ENCODE data around the gene PLA2G2C. TPM values are rescaled to one million over a fixed set of nuclear protein-coding genes. Genes with fewer than 3 reads are reported as not detected.

PLA2G2C gene
- total RNA-seq, 5 donors from 2014 or later (not counting 1 experiment from before 2014, with no cell fraction given) = 0.85 TPM; not detected in 4

- no peak overlapping the region for H3K4me3 ChIP-seq (ENCODE audit: control insufficient read depth in 1 of 2, extremely low read depth in 1 of 2, low read length in 1 of 2)
- no peaks in the 10 kb centered on the region for H3K4me1 Mint-ChIP-seq
- peaks cover 0 to 14% of the 10 kb centered on the region in 2 experiments for H3K27me3 ChIP-seq (replicated peaks in 1 of 2; ENCODE audit: control insufficient read depth in 2 of 2, extremely low read depth in 1 of 2, insufficient read depth in 2 of 2, low read length in 1 of 2)
- no peaks in the 10 kb centered on the region for H3K36me3 ChIP-seq (ENCODE audit: control insufficient read depth in 2 of 2, extremely low read depth in 1 of 2, insufficient read depth in 1 of 2, low read length in 1 of 2)
- H3K27ac Mint-ChIP-seq = no peak overlapping the region
- H3K4me1 ChIP-seq (ENCODE audit: control insufficient read depth in 1 of 2, extremely low read depth in 1 of 2, insufficient read depth in 2 of 2, low read length in 2 of 2) = no peaks in the 10 kb centered on the region
- peaks cover 0 to 6% (median 2%) of the 10 kb centered on the region in 3 donors for H3K9me3 Mint-ChIP-seq
- no peaks in the 10 kb centered on the region for H3K9me3 ChIP-seq
- no peak for ATAC-seq (replicated peaks in 1 of 4)
- 72% methylated on average over 7 of the region's 9 CpGs for WGBS (ENCODE audit: insufficient coverage)
- no peaks in the 10 kb centered on the region for H3K36me3 Mint-ChIP-seq
- ChIA-PET POLR2A (no interaction called here), CTCF (no interaction called here)
- no peak overlapping the region for H3K4me3 Mint-ChIP-seq
- no peak overlapping the region for H3K27ac ChIP-seq (ENCODE audit: low read length)
- no peak for DNase-seq
- H3K27me3 Mint-ChIP-seq = peaks cover 19 to 24% of the 10 kb centered on the region in 2 donors
Measured at GRCh38 chr1:20126041-20126805, 60.1 kb downstream of the PLA2G2C start.

- H3K36me3 Mint-ChIP-seq = no peaks in the 10 kb centered on the region
- H3K4me1 ChIP-seq (ENCODE audit: control insufficient read depth in 1 of 2, extremely low read depth in 1 of 2, insufficient read depth in 2 of 2, low read length in 2 of 2) = no peaks in the 10 kb centered on the region
- no peak overlapping the region for H3K27ac Mint-ChIP-seq
- peaks cover 0 to 6% (median 2%) of the 10 kb centered on the region in 3 donors for H3K9me3 Mint-ChIP-seq
- peaks cover 0 to under 1% (median 0%) of the 10 kb centered on the region in 3 donors for H3K4me1 Mint-ChIP-seq
- H3K36me3 ChIP-seq (ENCODE audit: control insufficient read depth in 2 of 2, extremely low read depth in 1 of 2, insufficient read depth in 1 of 2, low read length in 1 of 2) = no peaks in the 10 kb centered on the region
- CTCF ChIA-PET = no interaction called here
- no peak overlapping the region for H3K4me3 Mint-ChIP-seq
- DNase-seq (no peak), ATAC-seq (replicated peaks in 1 of 4) (no peak)
- no peaks in the 10 kb centered on the region for H3K9me3 ChIP-seq
- no peak overlapping the region for H3K27ac ChIP-seq (ENCODE audit: low read length)
- H3K4me3 ChIP-seq (ENCODE audit: control insufficient read depth in 1 of 2, extremely low read depth in 1 of 2, low read length in 1 of 2) = no peak overlapping the region
- WGBS (ENCODE audit: insufficient coverage) = 88% methylated on average over 4 of the region's 10 CpGs
- peaks cover 26 to 28% of the 10 kb centered on the region in 2 donors for H3K27me3 Mint-ChIP-seq
- peaks cover 0 to 15% of the 10 kb centered on the region in 2 experiments for H3K27me3 ChIP-seq (replicated peaks in 1 of 2; ENCODE audit: control insufficient read depth in 2 of 2, extremely low read depth in 1 of 2, insufficient read depth in 2 of 2, low read length in 1 of 2)
- POLR2A ChIA-PET = no interaction called here
Measured at GRCh38 chr1:20125100-20125499, 61.2 kb downstream of the PLA2G2C start.

GRCh38 chr1:20124456-20125057 is 61.8 kb downstream of the PLA2G2C start:
- peaks cover 0 to 2% (median 0%) of the 10 kb centered on the region in 3 donors for H3K4me1 Mint-ChIP-seq
- H3K27me3 ChIP-seq (replicated peaks in 1 of 2; ENCODE audit: control insufficient read depth in 2 of 2, extremely low read depth in 1 of 2, insufficient read depth in 2 of 2, low read length in 1 of 2) = peaks cover 0 to 18% of the 10 kb centered on the region in 2 experiments
- H3K27ac Mint-ChIP-seq = no peak overlapping the region
- WGBS (ENCODE audit: insufficient coverage) = 54% methylated on average over 5 of the region's 7 CpGs
- POLR2A ChIA-PET = no interaction called here
- DNase-seq (no peak), ATAC-seq (replicated peaks in 1 of 4) (no peak)
- H3K36me3 Mint-ChIP-seq = no peaks in the 10 kb centered on the region
- peaks cover 31 to 33% of the 10 kb centered on the region in 2 donors for H3K27me3 Mint-ChIP-seq
- H3K9me3 Mint-ChIP-seq = peaks cover 0 to under 1% (median under 1%) of the 10 kb centered on the region in 3 donors
- CTCF ChIA-PET = no interaction called here
- no peaks in the 10 kb centered on the region for H3K4me1 ChIP-seq (ENCODE audit: control insufficient read depth in 1 of 2, extremely low read depth in 1 of 2, insufficient read depth in 2 of 2, low read length in 2 of 2)
- no peak overlapping the region for H3K4me3 Mint-ChIP-seq
- no peak overlapping the region for H3K4me3 ChIP-seq (ENCODE audit: control insufficient read depth in 1 of 2, extremely low read depth in 1 of 2, low read length in 1 of 2)
- no peaks in the 10 kb centered on the region for H3K9me3 ChIP-seq
- H3K36me3 ChIP-seq (ENCODE audit: control insufficient read depth in 2 of 2, extremely low read depth in 1 of 2, insufficient read depth in 1 of 2, low read length in 1 of 2) = no peaks in the 10 kb centered on the region
- no peak overlapping the region for H3K27ac ChIP-seq (ENCODE audit: low read length)

DNA sequence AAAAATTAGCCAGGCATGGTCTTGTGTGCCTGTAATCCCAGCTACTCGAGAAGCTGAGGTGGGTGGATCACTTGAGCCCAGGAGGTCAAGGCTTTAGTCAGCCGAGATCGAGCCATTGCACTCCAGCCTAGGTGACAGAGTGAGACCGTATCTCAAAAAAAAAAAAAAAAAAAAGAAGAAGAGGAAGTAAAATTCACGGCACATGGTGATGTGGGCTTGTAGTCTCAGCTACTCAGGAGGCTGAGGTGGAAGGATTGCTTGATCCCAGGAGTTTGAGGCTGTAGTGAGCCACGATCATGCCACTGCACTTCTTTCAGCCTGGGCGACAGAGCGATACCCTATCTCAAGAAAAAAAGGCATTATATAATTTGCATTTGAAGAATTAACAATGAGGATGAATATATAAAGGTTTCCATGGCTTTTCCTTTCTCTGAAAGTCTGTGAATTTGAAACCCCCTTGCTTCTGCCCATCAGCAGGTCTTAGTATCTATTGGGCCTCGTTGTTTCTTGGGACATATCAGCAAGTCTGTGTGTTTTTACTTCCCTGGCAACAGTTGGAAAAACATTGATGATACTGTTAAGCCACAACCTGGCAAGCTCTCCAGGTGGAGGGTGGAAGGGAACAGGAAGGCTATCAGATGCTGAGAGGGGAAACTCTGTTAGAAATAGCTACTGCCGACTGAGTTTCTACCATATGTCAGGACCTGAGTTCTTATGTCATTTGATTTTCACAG is 62.4 kb downstream of the PLA2G2C start:
- H3K4me3 Mint-ChIP-seq = no peak overlapping the region
- peaks cover 0 to 23% of the 10 kb centered on the region in 2 experiments for H3K27me3 ChIP-seq (replicated peaks in 1 of 2; ENCODE audit: control insufficient read depth in 2 of 2, extremely low read depth in 1 of 2, insufficient read depth in 2 of 2, low read length in 1 of 2)
- 50% methylated on average over 1 of the region's 10 CpGs for WGBS (ENCODE audit: insufficient coverage)
- H3K27ac ChIP-seq (ENCODE audit: low read length) = no peak overlapping the region
- H3K27ac Mint-ChIP-seq = no peak overlapping the region
- H3K27me3 Mint-ChIP-seq = peaks cover 31 to 33% of the 10 kb centered on the region in 2 donors
- ChIA-PET CTCF (interaction anchor here in 1 of 2 donors (0.6 kb wide), 1 partner anchor 369 kb away, joined by 3 read pairs; no protein-coding TSS in a partner anchor), POLR2A (no interaction called here)
- no peaks in the 10 kb centered on the region for H3K9me3 Mint-ChIP-seq
- no peaks in the 10 kb centered on the region for H3K36me3 ChIP-seq (ENCODE audit: control insufficient read depth in 2 of 2, extremely low read depth in 1 of 2, insufficient read depth in 1 of 2, low read length in 1 of 2)
- peaks cover 0 to 2% (median 0%) of the 10 kb centered on the region in 3 donors for H3K4me1 Mint-ChIP-seq
- no peaks in the 10 kb centered on the region for H3K36me3 Mint-ChIP-seq
- DNase-seq (no peak), ATAC-seq (replicated peaks in 1 of 4) (no peak)
- no peaks in the 10 kb centered on the region for H3K9me3 ChIP-seq
- no peak overlapping the region for H3K4me3 ChIP-seq (ENCODE audit: control insufficient read depth in 1 of 2, extremely low read depth in 1 of 2, low read length in 1 of 2)
- H3K4me1 ChIP-seq (ENCODE audit: control insufficient read depth in 1 of 2, extremely low read depth in 1 of 2, insufficient read depth in 2 of 2, low read length in 2 of 2) = no peaks in the 10 kb centered on the region

DNA sequence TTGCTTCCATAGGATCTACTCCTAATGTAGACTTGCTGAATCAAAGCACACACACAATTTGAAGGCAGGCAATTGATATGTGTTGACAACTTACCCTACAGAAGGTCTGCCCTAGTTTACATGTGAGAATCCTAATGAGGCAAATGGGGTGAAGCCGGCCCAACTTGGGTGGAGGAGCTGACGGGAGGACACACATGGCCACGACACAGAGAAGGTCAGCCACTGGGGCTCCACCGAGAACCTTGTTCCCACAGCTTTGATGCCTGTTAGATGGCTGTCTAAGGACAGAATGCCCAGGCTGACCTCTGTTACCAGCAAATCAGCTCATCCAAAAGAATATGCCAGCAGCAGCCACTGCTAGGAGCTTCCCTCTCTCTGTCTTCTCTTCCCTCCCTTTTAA is 65.5 kb downstream of the PLA2G2C start:
- Histone ChIP-seq H3K27ac (ENCODE audit: low read length) (no peak overlapping the region), H3K27me3 (replicated peaks in 1 of 2; ENCODE audit: control insufficient read depth in 2 of 2, extremely low read depth in 1 of 2, insufficient read depth in 2 of 2, low read length in 1 of 2) (peaks cover 0 to 33% of the 10 kb centered on the region in 2 experiments), H3K9me3 (no peaks in the 10 kb centered on the region), H3K4me1 (ENCODE audit: control insufficient read depth in 1 of 2, extremely low read depth in 1 of 2, insufficient read depth in 2 of 2, low read length in 2 of 2) (no peaks in the 10 kb centered on the region), H3K36me3 (ENCODE audit: control insufficient read depth in 2 of 2, extremely low read depth in 1 of 2, insufficient read depth in 1 of 2, low read length in 1 of 2) (no peaks in the 10 kb centered on the region), H3K4me3 (ENCODE audit: control insufficient read depth in 1 of 2, extremely low read depth in 1 of 2, low read length in 1 of 2) (no peak overlapping the region)
- Mint-ChIP-seq H3K36me3 (no peaks in the 10 kb centered on the region), H3K27me3 (peaks cover 38 to 50% of the 10 kb centered on the region in 2 donors), H3K4me3 (no peak overlapping the region), H3K4me1 (peaks cover 0 to 2% (median 0%) of the 10 kb centered on the region in 3 donors), H3K27ac (no peak overlapping the region), H3K9me3 (no peaks in the 10 kb centered on the region)
- no peak for ATAC-seq (replicated peaks in 1 of 4)
- WGBS (ENCODE audit: insufficient coverage) = 96% methylated on average over 3 of the region's 4 CpGs
- ChIA-PET POLR2A (no interaction called here), CTCF (no interaction called here)
- no peak for DNase-seq

GRCh38 chr1:20119347-20119746 is 67.0 kb downstream of the PLA2G2C start, which contains the start of gene PLA2G2D:
PLA2G2D (minus strand) TSS chr1:20119536; CDS start chr1:20119498, 38 bp downstream.
- ATAC-seq (replicated peaks in 1 of 4) = no peak
- Mint-ChIP-seq H3K27me3 (peaks cover 33 to 52% of the 10 kb centered on the region in 2 donors), H3K4me1 (peaks cover 0 to 2% (median 0%) of the 10 kb centered on the region in 3 donors), H3K27ac (no peak within 1 kb of the TSS), H3K9me3 (no peaks in the 10 kb centered on the region), H3K4me3 (no peak within 1 kb of the TSS), H3K36me3 (no peaks in the 10 kb centered on the region)
- H3K27ac ChIP-seq (ENCODE audit: low read length) = no peak within 1 kb of the TSS
- WGBS (ENCODE audit: insufficient coverage) = no CpG with 5 or more reads among the region's 2 CpGs
- no peaks in the 10 kb centered on the region for H3K9me3 ChIP-seq
- no peak within 1 kb of the TSS for H3K4me3 ChIP-seq (ENCODE audit: control insufficient read depth in 1 of 2, extremely low read depth in 1 of 2, low read length in 1 of 2)
- no peak for DNase-seq
- H3K4me1 ChIP-seq (ENCODE audit: control insufficient read depth in 1 of 2, extremely low read depth in 1 of 2, insufficient read depth in 2 of 2, low read length in 2 of 2) = no peaks in the 10 kb centered on the region
- H3K36me3 ChIP-seq (ENCODE audit: control insufficient read depth in 2 of 2, extremely low read depth in 1 of 2, insufficient read depth in 1 of 2, low read length in 1 of 2) = no peaks in the 10 kb centered on the region
- peaks cover 0 to 41% of the 10 kb centered on the region in 2 experiments for H3K27me3 ChIP-seq (replicated peaks in 1 of 2; ENCODE audit: control insufficient read depth in 2 of 2, extremely low read depth in 1 of 2, insufficient read depth in 2 of 2, low read length in 1 of 2)
- ChIA-PET CTCF (no interaction called here), POLR2A (no interaction called here)

Measured in T-cell (primary cell).